NCI-H510A treated with DMSO at 0.1 percent for 48 hours (cell line): ENCODE data around the gene PUSL1.

Experiments used
- DNase-seq: peaks from one replicate; lab custom pipeline; 2025; lab: John Stamatoyannopoulos, UW

Gene PUSL1

GRCh38 chr1:1307923-1308755, at the start of gene PUSL1, which contains the start of gene ACAP3:
Gene PUSL1, plus strand, starts transcription at chr1:1308597. Its CDS starts 47 bp downstream, at chr1:1308644.
Gene ACAP3, minus strand, starts transcription at chr1:1307930. Its CDS starts 115 bp downstream, at chr1:1307815.
- DNase-seq: peak; percentile 99

GRCh38 chr1:1259119-1259488, 49.3 kb upstream of the PUSL1 start:
- no peak for DNase-seq

- DNase-seq: no peak
Measured at GRCh38 chr1:1259540-1259939, 48.9 kb upstream of the PUSL1 start.

- peak; percentile 99 for DNase-seq
Measured at GRCh38 chr1:1259951-1260600, 48.3 kb upstream of the PUSL1 start.

GRCh38 chr1:1260843-1261560, 47.4 kb upstream of the PUSL1 start:
- peak; percentile 86 for DNase-seq

GRCh38 chr1:1262071-1262470, 46.3 kb upstream of the PUSL1 start:
- DNase-seq: no peak

- no peak for DNase-seq
Measured at GRCh38 chr1:1262758-1263157, 45.6 kb upstream of the PUSL1 start.

- DNase-seq: no peak
Measured at GRCh38 chr1:1264026-1264425, 44.4 kb upstream of the PUSL1 start.

GRCh38 chr1:1264868-1265272, 43.5 kb upstream of the PUSL1 start:
- no peak for DNase-seq

GRCh38 chr1:1267488-1268283, 40.7 kb upstream of the PUSL1 start:
- no peak for DNase-seq

- DNase-seq: no peak
Measured at GRCh38 chr1:1268284-1268682, 40.1 kb upstream of the PUSL1 start.

GRCh38 chr1:1270813-1271212, 37.6 kb upstream of the PUSL1 start:
- no peak for DNase-seq

- peak; percentile 95 for DNase-seq
Measured at GRCh38 chr1:1272341-1273208, 35.8 kb upstream of the PUSL1 start.

GRCh38 chr1:1273209-1273511, 35.2 kb upstream of the PUSL1 start:
- no peak for DNase-seq

GRCh38 chr1:1273512-1274298, 34.7 kb upstream of the PUSL1 start, which contains the start of gene UBE2J2:
Gene UBE2J2, minus strand, starts transcription at chr1:1273854. Its CDS starts 5,862 bp downstream, at chr1:1267992.
- peak; percentile 98 for DNase-seq

GRCh38 chr1:1274299-1274930, 34.0 kb upstream of the PUSL1 start:
- DNase-seq: no peak

- no peak for DNase-seq
Measured at GRCh38 chr1:1274931-1275431, 33.4 kb upstream of the PUSL1 start.

- no peak for DNase-seq
Measured at GRCh38 chr1:1275836-1276235, 32.6 kb upstream of the PUSL1 start.

- DNase-seq: no peak
Measured at GRCh38 chr1:1278620-1279019, 29.8 kb upstream of the PUSL1 start.
